Lower lobe of right lung (tissue), 2 donors: Measurements from ENCODE around the gene PTGR3. TPM values are rescaled to one million over a fixed set of nuclear protein-coding genes. Genes with fewer than 3 reads are reported as not detected.
A peak's percentile ranks its signal among the peaks of the same experiment; 100 is the strongest.

Experiments used
- ATAC-seq, 2 donors: fragments of 200-7000 bp; cut with Tn5 transposase; one replicate each; pipeline ENCODE4 v1.9.1; 2020 to 2022; ENCODE audit warnings: mild to moderate bottlenecking in 2 of 2, moderate library complexity in 2 of 2
- DNase-seq: peaks from one replicate; pipeline ENCODE4 v3.0.0-alpha.2; 2020
- H3K27ac ChIP-seq: fragments of 200-600 bp; one replicate; pipeline ENCODE4 v1.8.0; 2022
- H3K27me3 ChIP-seq: fragments of 200-600 bp; one replicate; pipeline ENCODE4 v1.8.0; 2022; ENCODE audit warnings: low read depth
- H3K36me3 ChIP-seq: fragments of 200-600 bp; one replicate; pipeline ENCODE4 v1.8.0; 2022; ENCODE audit warnings: mild to moderate bottlenecking
- H3K4me1 ChIP-seq: fragments of 200-600 bp; one replicate; pipeline ENCODE4 v1.8.0; 2022
- H3K4me3 ChIP-seq: fragments of 200-600 bp; one replicate; pipeline ENCODE4 v1.8.0; 2022; ENCODE audit warnings: mild to moderate bottlenecking
- H3K9me3 ChIP-seq: fragments of 200-600 bp; one replicate; pipeline ENCODE4 v1.8.0; 2022
- intact Hi-C: fragments of 100-400 bp; cut with DNase I; formaldehyde crosslinking; loops from one replicate; pipeline ENCODE4 v1.11.0; 2022
- total RNA-seq: library from RNA; stranded (reverse); fragmentation: NEBNext Ultra II Directional; extraction: Animal tissue kit (Norgen Biotek cat#: 25700); gene quantifications from one replicate; pipeline ENCODE4 v1.2.1, GENCODE V29; 2021
- TF ChIP-seq, protein P1 (sequence below): fragments of 200-600 bp; IDR thresholded peaks from one replicate; pipeline ENCODE4 v1.8.0; 2022; ENCODE audit warnings: antibody characterized with exemption, mild to moderate bottlenecking
- donor health status: DM: no; HTN: yes; CAD: no; lungs with severe emphysema.

Gene PTGR3
- total RNA-seq, 1 donor from 2014 or later = 37.3 TPM

DNA sequence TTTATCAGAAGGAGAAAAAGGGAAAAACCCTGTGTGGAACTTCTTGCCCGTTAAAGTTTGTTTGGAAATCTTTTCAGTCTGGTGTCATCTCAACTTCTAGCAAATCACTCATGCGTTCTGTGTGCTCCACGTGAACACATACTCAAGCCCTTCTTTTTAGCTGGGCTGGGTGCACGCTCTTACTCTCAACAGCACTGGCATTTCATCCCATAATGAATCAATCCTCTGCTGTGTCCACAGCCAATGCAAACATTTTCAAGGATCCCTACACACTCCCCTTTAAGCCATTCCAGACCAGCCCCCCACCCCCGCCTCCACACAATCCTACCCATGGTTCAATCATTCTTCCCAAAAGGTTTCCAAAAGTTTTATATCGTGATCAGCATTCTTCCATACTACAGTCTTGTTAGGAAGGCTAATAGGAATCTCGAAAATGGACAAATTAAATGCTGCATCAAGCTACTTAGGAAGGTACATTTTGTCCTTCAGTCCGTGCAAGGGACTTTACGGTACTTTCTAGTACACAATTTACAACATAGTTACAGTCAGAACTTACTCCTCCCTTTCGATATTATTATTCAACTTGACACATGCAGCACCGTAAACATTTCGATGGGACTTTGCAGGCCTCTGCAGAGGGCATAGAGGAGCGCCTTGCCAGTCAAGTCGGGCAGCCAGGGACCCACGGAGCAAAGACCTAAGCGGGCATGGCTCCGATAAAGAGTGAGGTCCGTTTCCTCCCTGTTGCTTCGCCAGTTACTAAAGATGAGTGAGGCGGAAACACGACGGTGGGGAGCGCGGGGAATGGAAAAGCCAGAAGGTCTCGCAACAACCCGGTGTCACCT is 1.4 kb downstream of the PTGR3 start:
- Histone ChIP-seq H3K4me3 (peak overlapping the region; percentile 96), H3K27me3 (no peaks in the 10 kb centered on the region), H3K4me1 (peaks cover 44% of the 10 kb centered on the region), H3K36me3 (no peaks in the 10 kb centered on the region), H3K27ac (peak overlapping the region; percentile 99), H3K9me3 (no peaks in the 10 kb centered on the region)
- TF ChIP-seq, protein P1, sequence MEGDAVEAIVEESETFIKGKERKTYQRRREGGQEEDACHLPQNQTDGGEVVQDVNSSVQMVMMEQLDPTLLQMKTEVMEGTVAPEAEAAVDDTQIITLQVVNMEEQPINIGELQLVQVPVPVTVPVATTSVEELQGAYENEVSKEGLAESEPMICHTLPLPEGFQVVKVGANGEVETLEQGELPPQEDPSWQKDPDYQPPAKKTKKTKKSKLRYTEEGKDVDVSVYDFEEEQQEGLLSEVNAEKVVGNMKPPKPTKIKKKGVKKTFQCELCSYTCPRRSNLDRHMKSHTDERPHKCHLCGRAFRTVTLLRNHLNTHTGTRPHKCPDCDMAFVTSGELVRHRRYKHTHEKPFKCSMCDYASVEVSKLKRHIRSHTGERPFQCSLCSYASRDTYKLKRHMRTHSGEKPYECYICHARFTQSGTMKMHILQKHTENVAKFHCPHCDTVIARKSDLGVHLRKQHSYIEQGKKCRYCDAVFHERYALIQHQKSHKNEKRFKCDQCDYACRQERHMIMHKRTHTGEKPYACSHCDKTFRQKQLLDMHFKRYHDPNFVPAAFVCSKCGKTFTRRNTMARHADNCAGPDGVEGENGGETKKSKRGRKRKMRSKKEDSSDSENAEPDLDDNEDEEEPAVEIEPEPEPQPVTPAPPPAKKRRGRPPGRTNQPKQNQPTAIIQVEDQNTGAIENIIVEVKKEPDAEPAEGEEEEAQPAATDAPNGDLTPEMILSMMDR = no peak
- DNase-seq (no peak), ATAC-seq (peak in 1 of 2 donors; percentile 0)
- intact Hi-C loops = no loop called here

DNA sequence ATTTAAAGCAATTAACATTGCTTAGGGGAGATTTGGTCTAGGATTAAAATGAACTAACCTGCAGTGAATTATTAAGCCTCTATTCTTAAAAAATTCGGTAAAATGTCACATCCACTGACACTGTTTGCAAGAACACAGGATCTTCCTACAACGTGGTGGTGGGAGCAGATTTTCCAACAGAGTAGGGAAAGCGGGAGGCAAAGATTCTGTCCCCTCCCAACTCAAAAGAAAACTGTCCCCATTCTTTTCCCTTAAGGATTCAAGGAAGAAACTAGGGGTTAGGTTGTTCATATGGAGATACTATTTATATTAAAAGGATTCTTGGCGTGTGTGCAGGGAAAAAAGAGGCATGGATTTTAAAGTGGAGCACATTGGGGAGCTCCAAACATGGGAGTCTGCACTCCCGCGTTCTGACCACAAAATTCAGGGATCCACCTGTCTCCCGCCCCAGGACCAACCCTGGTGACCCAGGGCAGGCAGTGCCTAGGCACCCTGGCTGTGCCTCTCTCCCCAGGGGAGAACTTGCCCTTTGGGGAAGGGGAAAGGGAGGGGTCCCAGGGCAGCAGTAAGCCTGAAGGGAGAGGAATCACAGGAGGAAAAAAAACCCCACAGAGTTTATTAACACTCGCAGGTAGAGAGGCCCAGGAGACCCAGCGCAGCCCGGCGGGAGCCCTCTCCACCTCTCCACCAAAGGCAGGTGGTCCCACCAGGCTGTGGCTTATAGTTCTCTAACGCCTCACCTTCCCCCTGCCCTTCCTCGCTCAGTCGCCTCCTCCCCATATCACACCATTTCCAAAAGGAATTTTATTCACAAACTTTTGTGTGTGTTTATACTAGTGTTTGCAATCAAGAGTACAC is 2.3 kb downstream of the PTGR3 start:
- DNase-seq (no peak), ATAC-seq (no peak)
- Histone ChIP-seq H3K4me3 (peak overlapping the region; percentile 96), H3K36me3 (peaks cover 5% of the 10 kb centered on the region), H3K4me1 (peaks cover 43% of the 10 kb centered on the region), H3K27ac (peak overlapping the region; percentile 42), H3K27me3 (no peaks in the 10 kb centered on the region), H3K9me3 (no peaks in the 10 kb centered on the region)
- TF ChIP-seq, protein P1 = no peak
- intact Hi-C loops = no loop called here

DNA sequence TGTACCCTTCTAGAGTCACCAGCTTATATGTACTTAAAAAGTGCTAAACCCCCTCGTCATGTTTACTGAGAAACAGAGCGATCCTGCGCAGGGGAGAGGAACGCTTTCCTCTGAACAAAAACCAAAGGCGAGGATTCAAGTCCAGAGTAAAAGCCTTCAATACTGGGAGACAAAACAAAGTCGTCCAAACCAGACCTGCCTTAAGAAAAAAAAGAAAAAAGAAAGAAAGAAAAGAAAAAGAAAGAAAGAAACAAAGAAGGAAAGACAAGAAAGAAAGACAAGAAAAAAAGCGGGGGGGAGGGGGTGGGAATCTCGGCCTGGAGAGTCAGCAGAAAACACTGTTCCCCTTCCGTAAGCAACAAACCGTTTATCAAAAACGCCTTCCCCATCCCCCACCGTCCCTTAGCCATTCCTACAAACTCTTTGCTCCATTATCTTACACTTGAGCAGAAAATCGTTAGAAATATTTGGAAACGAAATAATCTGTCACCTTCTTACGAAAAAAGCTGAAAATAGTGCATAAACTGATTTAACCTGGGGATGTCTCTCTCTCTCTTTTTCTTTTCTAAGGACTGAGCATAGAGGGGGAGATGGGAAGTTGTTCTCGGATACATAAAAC is 3.3 kb downstream of the PTGR3 start:
- TF ChIP-seq, protein P1 = no peak
- Histone ChIP-seq H3K36me3 (peaks cover 16% of the 10 kb centered on the region), H3K27ac (peak overlapping the region; percentile 31), H3K27me3 (no peaks in the 10 kb centered on the region), H3K9me3 (no peaks in the 10 kb centered on the region), H3K4me1 (peaks cover 43% of the 10 kb centered on the region), H3K4me3 (peak overlapping the region; percentile 54)
- no peak for ATAC-seq
- intact Hi-C loops = no loop called here
- no peak for DNase-seq

DNA sequence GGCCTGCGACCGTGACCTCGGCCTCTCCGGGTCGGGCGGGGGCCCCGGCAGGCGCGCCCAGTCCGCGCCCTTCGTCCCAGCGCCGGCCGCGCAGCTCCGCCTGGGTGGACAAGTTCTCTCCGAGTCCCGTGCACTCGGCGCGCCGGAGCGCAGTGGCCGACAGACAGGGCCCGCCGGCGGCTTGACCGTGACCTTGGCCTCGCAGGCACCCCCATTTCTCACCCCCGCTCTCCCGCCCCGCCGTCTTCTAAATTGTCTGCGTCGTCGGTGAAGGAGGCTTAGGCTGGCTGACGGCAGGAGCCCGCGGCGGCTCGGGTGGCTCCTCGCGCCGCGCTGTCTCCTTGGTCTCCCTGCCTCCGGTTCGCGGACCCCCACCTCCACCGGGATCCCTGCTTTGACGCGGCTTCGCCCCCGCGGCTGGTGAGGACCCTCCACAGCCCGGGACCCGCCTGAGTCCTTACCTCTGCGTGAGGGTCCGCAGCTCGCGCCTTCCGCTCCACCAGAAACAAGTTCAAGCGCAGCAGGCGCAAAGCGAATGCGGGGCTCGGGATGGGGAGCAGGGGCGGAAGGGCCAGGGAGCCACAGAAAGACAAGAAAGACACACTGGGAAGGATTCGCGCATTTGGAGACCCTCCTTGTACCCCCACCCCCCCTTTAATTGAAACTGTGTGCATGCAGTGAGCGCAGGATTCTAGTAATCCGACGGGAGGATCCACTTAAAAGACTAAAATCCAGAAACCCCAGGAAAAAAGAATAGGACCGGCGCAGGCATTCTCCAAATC is 4.0 kb downstream of the PTGR3 start:
- TF ChIP-seq, protein P1 = no peak
- peak; percentile 60 for DNase-seq
- ATAC-seq = no peak
- H3K27me3 ChIP-seq = no peaks in the 10 kb centered on the region
- peak overlapping the region; percentile 31 for H3K27ac ChIP-seq
- H3K36me3 ChIP-seq = peaks cover 23% of the 10 kb centered on the region
- intact Hi-C loops = no loop called here
- peaks cover 38% of the 10 kb centered on the region for H3K4me1 ChIP-seq
- no peaks in the 10 kb centered on the region for H3K9me3 ChIP-seq
- H3K4me3 ChIP-seq = peak overlapping the region; percentile 54
